Measurements from ENCODE around the gene FRY.

- TF ChIP-seq CTCF (IDR thresholded peaks at IDR 0.05): no peak
- TF ChIP-seq POLR2A (IDR thresholded peaks at IDR 0.05): no peak
Observed at GRCh38 chr13:32126756-32127155, 95.2 kb downstream of the FRY start.

All from uterus (tissue), 2 donors.